Stimulated activated naive CD8-positive, alpha-beta T cell treated with anti-CD3 and anti-CD28 coated beads, Interleukin-15, Interleukin-2, amounts not matched to agents 100 ng/mL and 50 ng/mL, for 24 hours (primary cell): ENCODE measurements around the gene ZNF407.

Experiments
- H3K27ac Mint-ChIP-seq: one replicate; pipeline ENCODE4 v1.8.0; 2021; ENCODE audit warnings: mild to moderate bottlenecking, mixed read lengths
- H3K27me3 Mint-ChIP-seq: one replicate; pipeline ENCODE4 v1.8.0; 2021; ENCODE audit warnings: mixed read lengths
- H3K36me3 Mint-ChIP-seq: one replicate; pipeline ENCODE4 v1.8.0; 2021; ENCODE audit warnings: low read depth, mixed read lengths
- H3K4me1 Mint-ChIP-seq: one replicate; pipeline ENCODE4 v1.8.0; 2021; ENCODE audit warnings: low read depth, mixed read lengths
- H3K4me3 Mint-ChIP-seq: one replicate; pipeline ENCODE4 v1.8.0; 2021; ENCODE audit warnings: mild to moderate bottlenecking, mixed read lengths
- H3K9me3 Mint-ChIP-seq: one replicate; pipeline ENCODE4 v1.8.0; 2021; ENCODE audit warnings: mixed read lengths

Gene ZNF407

DNA sequence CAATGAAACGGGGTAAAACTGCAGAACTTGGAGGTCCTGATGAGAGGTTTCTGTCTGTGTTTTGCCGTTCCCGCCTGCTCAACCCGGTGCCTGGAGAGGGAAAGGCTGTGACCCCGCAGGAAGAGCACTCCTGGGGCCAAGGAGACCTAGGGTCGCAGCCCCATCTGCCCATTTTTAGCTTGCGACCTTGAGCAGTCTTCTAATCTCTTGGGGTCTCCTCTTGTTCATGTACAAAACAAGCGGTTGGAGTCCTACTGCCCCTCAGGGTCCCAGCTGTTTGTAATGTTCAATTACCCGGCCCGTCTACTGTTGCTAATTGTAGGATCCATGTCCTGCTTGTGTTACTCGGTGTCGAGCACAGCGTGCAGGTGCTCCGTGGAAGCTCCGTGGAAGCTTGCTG, 506.8 kb downstream of the ZNF407 start:
- no peaks in the 10 kb centered on the region for H3K4me1 Mint-ChIP-seq
- H3K27me3 Mint-ChIP-seq: no peaks in the 10 kb centered on the region
- no peak overlapping the region for H3K27ac Mint-ChIP-seq
- H3K9me3 Mint-ChIP-seq: peaks cover 11% of the 10 kb centered on the region
- no peak overlapping the region for H3K4me3 Mint-ChIP-seq
- H3K36me3 Mint-ChIP-seq: no peaks in the 10 kb centered on the region

DNA sequence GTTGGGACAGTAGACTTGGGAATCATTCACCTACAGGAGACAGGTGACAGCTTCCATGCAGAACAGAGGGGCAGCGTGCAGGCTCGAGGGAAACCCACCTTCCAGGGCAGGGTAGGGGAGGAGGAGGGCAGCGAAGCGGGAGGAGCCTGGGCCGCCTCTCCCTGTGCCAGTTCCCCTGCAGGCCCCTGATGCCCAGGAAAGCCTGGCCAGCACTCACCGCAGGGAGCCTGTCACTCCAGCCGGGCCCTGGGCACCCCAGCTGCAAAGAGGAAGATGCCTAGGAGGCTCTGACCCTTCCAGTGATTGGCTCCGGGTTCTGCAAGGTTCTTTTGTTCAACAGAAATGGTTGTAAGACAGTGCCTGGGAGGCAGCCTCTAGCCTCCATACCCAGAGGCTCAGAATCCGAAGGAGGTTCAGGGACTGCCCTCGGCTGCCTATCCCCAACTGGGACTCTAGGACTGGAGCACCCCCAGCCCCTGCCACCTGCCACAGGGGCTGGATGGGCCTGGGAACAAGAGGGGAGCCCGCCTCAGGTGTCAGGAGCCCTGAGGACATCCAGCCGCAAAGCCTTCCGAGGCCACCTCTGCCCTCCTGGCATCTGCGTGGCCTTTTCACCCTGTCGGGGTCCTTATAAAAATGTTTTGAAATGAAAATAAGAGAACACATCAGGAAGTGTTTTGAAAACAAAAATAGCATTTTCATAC, 508.0 kb downstream of the ZNF407 start:
- Mint-ChIP-seq H3K27ac (no peak overlapping the region), H3K9me3 (peaks cover 8% of the 10 kb centered on the region), H3K4me3 (no peak overlapping the region), H3K36me3 (no peaks in the 10 kb centered on the region), H3K4me1 (no peaks in the 10 kb centered on the region), H3K27me3 (no peaks in the 10 kb centered on the region)

DNA sequence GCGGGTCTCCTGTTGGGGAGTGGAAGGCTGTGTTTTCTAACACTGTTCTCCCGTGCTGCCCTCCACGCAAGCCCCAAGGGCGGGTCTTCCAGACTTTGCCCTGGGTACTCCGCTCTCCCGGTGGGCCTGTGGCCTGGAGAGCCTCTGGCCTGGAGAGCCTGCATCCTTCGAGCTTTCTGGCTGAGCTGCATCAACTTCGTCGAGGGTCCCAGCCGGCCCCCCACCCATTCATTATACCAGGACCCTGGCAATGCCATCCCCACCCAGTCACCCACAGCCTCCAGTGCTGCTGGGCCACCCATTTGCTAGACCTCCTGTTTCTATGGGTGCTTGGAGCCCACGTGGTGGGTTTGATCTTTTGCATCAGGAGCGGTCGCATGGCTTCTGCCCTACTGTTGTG, 509.1 kb downstream of the ZNF407 start:
- H3K27me3 Mint-ChIP-seq: no peaks in the 10 kb centered on the region
- H3K36me3 Mint-ChIP-seq: no peaks in the 10 kb centered on the region
- H3K9me3 Mint-ChIP-seq: peaks cover 4% of the 10 kb centered on the region
- H3K4me3 Mint-ChIP-seq: no peak overlapping the region
- H3K27ac Mint-ChIP-seq: no peak overlapping the region
- H3K4me1 Mint-ChIP-seq: no peaks in the 10 kb centered on the region

DNA sequence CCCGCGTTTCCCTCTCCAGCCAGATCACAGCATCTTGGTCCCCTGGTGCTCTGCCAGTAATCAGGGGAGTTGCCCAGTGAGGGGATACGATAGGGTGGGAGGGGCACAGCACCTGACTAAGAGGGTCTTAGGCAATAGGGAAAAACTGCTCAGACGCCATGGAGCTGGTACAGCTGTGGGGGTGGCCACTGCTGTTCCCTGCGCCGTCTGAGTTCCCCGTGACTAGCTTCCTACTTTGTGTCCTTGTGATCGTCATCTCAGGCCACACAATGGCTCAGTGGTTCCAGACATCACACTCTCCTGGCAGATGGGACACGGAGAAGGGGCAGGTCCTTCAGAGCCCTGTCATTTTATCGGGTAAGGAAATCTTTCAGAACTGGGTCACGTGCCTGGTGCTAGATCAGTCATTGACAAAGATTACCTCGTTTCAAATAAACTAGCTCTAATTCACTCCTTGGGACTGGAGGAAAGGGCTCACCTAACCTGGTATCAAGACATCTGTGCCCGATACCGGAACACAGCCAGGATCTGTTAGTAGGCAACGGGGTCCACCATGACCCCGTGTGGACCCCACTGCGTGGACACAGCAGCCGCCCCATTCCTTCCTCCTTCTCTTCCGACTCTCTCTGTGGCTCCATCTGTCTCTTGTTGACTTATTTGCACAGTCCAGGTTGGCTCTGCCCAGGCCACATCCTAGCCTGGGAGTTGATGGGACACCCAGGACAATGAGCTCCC, 509.7 kb downstream of the ZNF407 start:
- no peaks in the 10 kb centered on the region for H3K27me3 Mint-ChIP-seq
- no peak overlapping the region for H3K27ac Mint-ChIP-seq

DNA sequence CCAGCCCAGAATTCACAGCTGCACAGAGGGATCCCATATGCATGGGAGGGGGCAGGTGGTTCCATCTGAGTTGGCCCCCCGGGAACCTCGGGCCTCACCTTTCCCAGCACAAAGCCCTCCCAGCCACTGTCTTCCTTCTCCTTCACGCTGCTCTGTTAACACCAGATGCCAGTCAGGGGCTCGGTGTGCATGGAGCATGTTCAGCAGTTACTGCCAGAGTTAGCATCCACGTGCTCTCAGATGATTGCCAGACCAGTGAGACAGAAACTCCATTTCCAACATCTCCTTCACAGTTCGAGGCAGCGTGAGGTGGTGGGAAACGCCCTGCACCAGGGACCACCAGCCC, 510.2 kb downstream of the ZNF407 start:
- H3K36me3 Mint-ChIP-seq: no peaks in the 10 kb centered on the region
- H3K27ac Mint-ChIP-seq: no peak overlapping the region
- no peaks in the 10 kb centered on the region for H3K4me1 Mint-ChIP-seq
- H3K27me3 Mint-ChIP-seq: no peaks in the 10 kb centered on the region
- H3K4me3 Mint-ChIP-seq: no peak overlapping the region
- no peaks in the 10 kb centered on the region for H3K9me3 Mint-ChIP-seq

More for the DNA sequence above, 509.7 kb downstream of the ZNF407 start:
- no peak overlapping the region for H3K4me3 Mint-ChIP-seq
- H3K9me3 Mint-ChIP-seq: no peaks in the 10 kb centered on the region
- no peaks in the 10 kb centered on the region for H3K36me3 Mint-ChIP-seq
- H3K4me1 Mint-ChIP-seq: no peaks in the 10 kb centered on the region

DNA sequence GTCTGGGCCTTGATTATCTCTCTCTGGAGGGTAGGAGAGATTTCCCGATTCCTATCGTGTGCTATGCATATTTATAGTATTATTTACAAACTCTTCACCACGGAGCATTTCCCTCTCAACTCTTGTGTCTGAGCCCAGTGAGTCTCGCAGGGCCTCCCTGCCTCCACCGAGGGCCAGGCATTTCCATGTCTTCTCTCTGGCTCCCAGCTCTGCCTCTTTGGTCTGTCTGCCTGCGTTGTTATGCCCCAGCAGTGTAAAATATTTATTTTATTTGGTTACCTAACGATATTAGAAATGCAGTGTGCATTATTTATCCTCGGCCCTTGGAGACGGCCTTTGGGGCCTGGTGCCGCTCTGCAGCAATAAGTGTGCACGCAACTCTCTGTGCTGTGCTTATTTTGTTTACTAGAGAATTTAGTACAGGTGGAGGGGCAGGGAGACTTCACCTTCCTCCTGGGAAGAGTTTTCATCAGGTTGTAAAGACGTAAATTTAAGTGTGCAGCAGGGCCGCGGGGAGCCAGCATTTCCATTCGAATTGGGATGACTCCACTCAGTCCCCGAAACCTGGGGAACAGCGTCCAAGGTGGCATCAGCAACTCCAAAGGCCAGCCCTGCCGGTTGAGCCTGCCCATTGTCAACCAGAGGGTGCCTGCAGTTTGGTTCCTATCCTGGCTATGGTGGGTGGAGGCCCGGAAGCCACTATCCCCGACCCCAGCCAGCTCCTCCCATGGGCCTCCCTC, 511.1 kb downstream of the ZNF407 start:
- Mint-ChIP-seq H3K36me3 (no peaks in the 10 kb centered on the region), H3K4me1 (no peaks in the 10 kb centered on the region), H3K9me3 (no peaks in the 10 kb centered on the region), H3K27me3 (no peaks in the 10 kb centered on the region), H3K4me3 (no peak overlapping the region), H3K27ac (no peak overlapping the region)

DNA sequence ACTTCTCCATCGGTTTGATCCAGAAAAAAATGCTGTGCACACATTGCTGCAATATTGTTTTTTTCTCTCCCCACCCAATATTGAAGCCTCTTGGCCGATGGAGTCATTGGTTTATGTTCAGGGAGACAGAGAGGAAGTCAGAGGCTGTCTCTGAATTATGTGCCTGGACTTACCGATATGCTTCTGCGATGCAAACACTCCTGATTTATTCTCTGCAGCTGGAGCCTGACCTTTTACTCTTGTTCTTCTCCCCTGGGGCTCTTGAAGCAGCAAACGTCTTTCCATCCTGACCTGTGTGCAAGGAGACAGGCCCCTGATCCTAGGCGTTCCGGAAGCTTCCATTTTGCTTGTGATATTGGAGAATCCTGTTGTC, 511.6 kb downstream of the ZNF407 start:
- H3K9me3 Mint-ChIP-seq: no peaks in the 10 kb centered on the region
- no peak overlapping the region for H3K27ac Mint-ChIP-seq
- no peaks in the 10 kb centered on the region for H3K27me3 Mint-ChIP-seq
- no peaks in the 10 kb centered on the region for H3K4me1 Mint-ChIP-seq
- H3K36me3 Mint-ChIP-seq: no peaks in the 10 kb centered on the region
- H3K4me3 Mint-ChIP-seq: no peak overlapping the region

DNA sequence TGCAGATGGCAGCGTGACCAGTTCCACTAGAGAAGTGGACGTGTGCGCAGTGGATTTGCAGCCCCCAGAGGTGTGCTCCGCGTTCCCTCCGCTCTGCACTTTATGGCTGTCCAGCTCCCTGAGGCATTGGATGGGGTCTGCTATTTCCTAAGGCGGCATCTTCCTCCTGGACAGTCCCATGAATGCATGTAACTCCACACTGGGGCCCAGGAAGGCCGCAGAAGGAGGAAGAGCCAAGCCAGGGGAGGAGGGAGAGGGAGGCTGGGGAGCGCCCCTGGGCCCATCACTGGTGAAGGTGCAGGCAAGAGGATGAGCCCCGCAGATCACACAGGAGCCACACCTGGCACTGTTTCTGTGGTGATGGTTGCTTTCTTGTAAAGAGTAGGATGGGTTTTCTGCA, 512.1 kb downstream of the ZNF407 start:
- Mint-ChIP-seq H3K27ac (no peak overlapping the region), H3K27me3 (no peaks in the 10 kb centered on the region), H3K4me1 (no peaks in the 10 kb centered on the region), H3K36me3 (no peaks in the 10 kb centered on the region), H3K9me3 (no peaks in the 10 kb centered on the region), H3K4me3 (no peak overlapping the region)

DNA sequence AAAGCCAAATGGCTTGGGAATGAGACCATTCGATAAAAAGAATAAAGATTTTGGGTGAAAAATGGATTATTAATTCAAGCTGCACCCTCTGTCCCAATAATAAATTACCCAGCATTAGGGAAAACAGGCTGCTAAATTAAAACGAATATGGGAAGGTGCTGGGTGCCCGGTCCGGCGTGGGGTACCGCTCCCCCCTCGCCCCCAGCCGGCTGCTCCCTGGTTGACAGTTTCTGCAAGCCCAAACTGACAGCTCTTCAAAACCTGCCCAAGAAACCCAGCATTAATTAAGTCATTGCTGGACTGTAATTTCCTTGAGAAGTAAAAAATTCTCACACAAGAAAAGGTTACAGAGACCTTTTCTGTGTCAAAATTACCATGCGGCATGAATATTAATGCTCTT, 512.6 kb downstream of the ZNF407 start:
- H3K36me3 Mint-ChIP-seq: no peaks in the 10 kb centered on the region
- H3K27ac Mint-ChIP-seq: no peak overlapping the region
- H3K9me3 Mint-ChIP-seq: no peaks in the 10 kb centered on the region
- no peaks in the 10 kb centered on the region for H3K27me3 Mint-ChIP-seq
- no peak overlapping the region for H3K4me3 Mint-ChIP-seq
- no peaks in the 10 kb centered on the region for H3K4me1 Mint-ChIP-seq

DNA sequence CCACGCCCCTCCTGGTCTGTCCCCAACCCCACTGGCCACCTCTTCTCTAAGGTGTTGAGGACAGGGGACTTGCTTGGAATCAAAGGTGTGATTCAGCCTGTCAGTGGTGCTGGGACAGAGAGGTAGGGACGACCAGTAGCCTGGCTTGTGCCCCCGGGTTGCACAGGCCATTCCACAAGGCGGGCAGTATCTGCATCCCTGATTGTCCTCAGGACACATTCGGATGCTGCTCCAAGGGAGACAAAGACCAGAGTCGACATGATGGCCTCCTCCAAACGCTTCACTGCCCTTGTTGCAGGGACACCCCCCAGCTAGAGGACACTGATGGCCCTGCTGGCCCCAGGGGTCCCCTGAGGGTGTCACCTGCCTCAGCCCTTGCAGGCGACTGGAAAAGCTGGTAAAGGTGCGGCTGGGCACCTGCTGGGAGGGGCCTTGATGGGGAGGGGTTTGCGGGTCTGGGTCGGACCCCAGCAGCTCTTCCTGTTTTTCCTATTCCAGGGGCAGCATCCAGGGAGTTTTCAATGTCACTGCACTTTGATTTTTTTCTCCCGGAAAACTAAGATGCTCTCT, 513.3 kb downstream of the ZNF407 start:
- Mint-ChIP-seq H3K9me3 (no peaks in the 10 kb centered on the region), H3K4me3 (no peak overlapping the region), H3K27me3 (no peaks in the 10 kb centered on the region), H3K36me3 (no peaks in the 10 kb centered on the region), H3K27ac (no peak overlapping the region), H3K4me1 (no peaks in the 10 kb centered on the region)

DNA sequence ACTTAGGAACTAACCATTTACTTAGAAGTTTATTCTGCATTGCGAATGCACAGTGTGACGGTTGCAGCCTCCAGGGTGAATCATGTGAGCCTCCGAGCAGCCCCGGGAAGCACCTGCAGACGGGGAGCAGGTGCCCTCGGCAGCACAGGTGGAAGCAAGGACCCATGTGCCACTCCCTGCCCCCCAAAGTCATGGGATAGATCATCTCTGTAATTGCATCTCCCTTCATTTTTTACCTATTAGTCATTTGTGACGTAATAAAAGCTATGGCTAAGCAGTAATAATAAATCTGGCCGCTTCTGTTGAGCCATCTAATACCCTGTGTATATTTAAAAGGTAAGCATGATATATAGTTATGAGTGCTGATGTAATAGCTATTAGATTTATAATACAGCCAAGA, 514.1 kb downstream of the ZNF407 start:
- Mint-ChIP-seq H3K9me3 (no peaks in the 10 kb centered on the region), H3K4me3 (no peak overlapping the region), H3K27me3 (no peaks in the 10 kb centered on the region), H3K36me3 (no peaks in the 10 kb centered on the region), H3K27ac (no peak overlapping the region), H3K4me1 (no peaks in the 10 kb centered on the region)

DNA sequence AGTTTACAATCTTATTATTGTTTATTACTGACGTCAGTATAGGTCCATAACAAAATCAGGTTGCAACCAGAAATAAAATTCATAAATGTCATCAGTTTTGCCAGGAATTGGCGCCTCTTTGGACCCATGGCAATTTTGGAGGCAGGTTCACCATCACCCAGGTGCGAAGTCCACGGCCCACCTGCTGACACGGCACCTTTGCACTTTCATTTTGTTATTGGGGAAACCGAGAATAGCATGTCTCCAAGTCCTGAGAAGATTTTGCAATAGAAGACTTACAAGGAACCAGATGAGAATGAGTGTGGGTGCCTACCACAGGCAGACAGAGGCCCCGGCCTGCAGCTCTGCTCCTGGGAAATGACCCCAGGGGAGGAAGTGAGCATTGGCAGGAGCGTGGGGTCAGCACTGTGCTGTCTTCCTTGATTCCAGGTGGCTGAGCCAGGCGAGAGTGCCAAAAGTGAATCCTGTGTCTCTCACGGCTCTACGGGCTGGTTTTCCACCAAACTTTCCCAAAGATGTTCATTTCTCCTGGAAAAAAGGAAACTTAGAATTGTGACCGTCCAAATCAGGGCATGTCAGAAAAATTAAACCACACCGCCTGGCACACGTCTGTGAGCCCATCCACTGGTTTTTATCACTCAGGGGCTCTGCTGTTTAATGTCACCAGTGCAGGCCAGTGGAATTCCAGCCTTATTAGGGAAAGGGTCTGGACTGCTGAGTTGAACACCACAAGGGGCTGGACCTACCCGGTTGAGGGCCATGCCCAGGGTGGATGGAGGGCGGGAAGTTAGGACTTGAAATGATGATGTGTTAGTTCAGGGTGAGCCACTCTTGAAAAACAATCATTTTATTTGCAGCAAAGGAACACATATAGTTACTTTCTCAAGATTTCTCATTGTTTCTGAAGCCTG, 514.8 kb downstream of the ZNF407 start:
- no peaks in the 10 kb centered on the region for H3K9me3 Mint-ChIP-seq
- H3K4me3 Mint-ChIP-seq: no peak overlapping the region
- H3K27ac Mint-ChIP-seq: no peak overlapping the region
- H3K27me3 Mint-ChIP-seq: no peaks in the 10 kb centered on the region
- no peaks in the 10 kb centered on the region for H3K36me3 Mint-ChIP-seq
- H3K4me1 Mint-ChIP-seq: no peaks in the 10 kb centered on the region

DNA sequence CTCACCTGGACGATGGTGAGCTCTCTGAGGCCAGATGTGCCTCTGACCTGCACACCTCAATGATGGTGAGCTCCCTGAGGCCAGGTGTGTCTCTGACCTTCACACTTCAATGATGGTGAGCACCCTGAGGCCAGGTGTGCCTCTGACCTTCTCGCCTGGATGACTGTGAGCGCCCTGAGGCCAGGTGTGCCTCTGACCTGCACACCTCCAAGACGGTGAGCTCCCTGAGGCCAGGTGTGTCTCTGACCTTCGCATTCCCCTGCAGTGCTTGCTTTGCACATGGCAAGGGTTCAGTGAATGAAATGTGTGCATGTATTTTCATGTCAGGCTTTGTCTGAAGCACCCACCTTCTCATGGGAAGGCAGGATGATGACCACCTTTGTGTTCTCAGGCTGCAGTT, 515.8 kb downstream of the ZNF407 start:
- H3K4me1 Mint-ChIP-seq: no peaks in the 10 kb centered on the region
- H3K4me3 Mint-ChIP-seq: no peak overlapping the region
- no peaks in the 10 kb centered on the region for H3K9me3 Mint-ChIP-seq
- H3K36me3 Mint-ChIP-seq: no peaks in the 10 kb centered on the region
- H3K27ac Mint-ChIP-seq: no peak overlapping the region
- H3K27me3 Mint-ChIP-seq: no peaks in the 10 kb centered on the region

DNA sequence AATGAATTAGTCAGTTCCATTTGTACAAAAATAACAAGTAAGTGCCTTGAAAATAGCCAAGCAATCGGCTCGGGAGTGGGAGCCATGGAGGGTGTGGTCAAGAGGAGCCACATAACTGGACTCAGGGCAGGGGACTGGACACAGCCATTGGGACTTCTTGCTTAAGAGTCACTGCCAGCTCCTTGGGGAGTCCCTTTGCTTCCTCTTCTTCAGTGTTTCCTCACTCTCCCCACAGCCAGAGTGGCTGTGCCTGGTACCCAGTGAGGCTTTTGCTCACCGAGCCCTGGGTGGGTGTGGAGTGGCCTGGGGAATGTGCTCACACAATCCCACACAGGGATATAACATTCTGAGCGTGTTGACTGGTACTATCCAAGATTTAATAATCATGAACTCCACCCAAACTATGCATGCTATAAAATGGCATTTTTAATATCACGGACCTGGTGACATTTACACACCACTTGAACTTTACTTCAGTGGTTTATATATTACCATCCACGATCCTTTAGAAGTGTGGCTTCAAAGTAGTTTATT, 516.6 kb downstream of the ZNF407 start:
- Mint-ChIP-seq H3K4me1 (no peaks in the 10 kb centered on the region), H3K4me3 (no peak overlapping the region)

More for the DNA sequence above, 516.6 kb downstream of the ZNF407 start:
- Mint-ChIP-seq H3K9me3 (no peaks in the 10 kb centered on the region), H3K27me3 (no peaks in the 10 kb centered on the region), H3K27ac (no peak overlapping the region), H3K36me3 (no peaks in the 10 kb centered on the region)
